CD4-positive, CD25-positive, alpha-beta regulatory T cell (primary cell): ENCODE measurements around the gene PERM1. TPM values are rescaled to one million over a fixed set of nuclear protein-coding genes. Genes with fewer than 3 reads are reported as not detected.
"Not testable (repeated sequence)": the region's sequence is repeated elsewhere in the genome, so short reads cannot be mapped to it uniquely, and the experiment has no call there.

ENCODE experiments used
- ATAC-seq, 2 donors: fragments of 150-1000 bp; cut with Tn5 transposase; one replicate each; pipeline ENCODE4 v1.10.0; 2021; ENCODE audit warnings: low read depth in 2 of 2, moderate number of reproducible peaks in 2 of 2, moderate library complexity in 1 of 2
- DNase-seq, 3 donors: peaks; one replicate each; pipeline versions ENCODE4 v3.0.0 to v3.0.0-alpha.2; 2012 to 2022; ENCODE audit warnings: mixed read lengths in 1 of 3
- H3K27ac ChIP-seq: one replicate; pipeline ENCODE4 v1.7.0; 2013; ENCODE audit warnings: mild to moderate bottlenecking, low read length; ENCODE audit not compliant: insufficient read depth, poor library complexity, severe bottlenecking
- H3K27me3 ChIP-seq: one replicate; pipeline ENCODE4 v1.7.0; 2013; ENCODE audit warnings: low read length; ENCODE audit not compliant: control insufficient read depth, insufficient read depth
- H3K36me3 ChIP-seq: one replicate; pipeline ENCODE4 v1.7.0; 2013; ENCODE audit warnings: mild to moderate bottlenecking, low read length, moderate library complexity; ENCODE audit not compliant: control insufficient read depth, insufficient read depth
- H3K4me1 ChIP-seq: 2 replicates; pipeline ENCODE4 v1.7.0; 2013; ENCODE audit warnings: mild to moderate bottlenecking, low read length; ENCODE audit not compliant: insufficient read depth, control insufficient read depth, poor library complexity, severe bottlenecking
- H3K4me3 ChIP-seq: one replicate; pipeline ENCODE4 v1.7.0; 2013; ENCODE audit warnings: low read depth, mild to moderate bottlenecking, low read length, moderate library complexity
- H3K9me3 ChIP-seq, 2 experiments: 1 replicate in 1 of 2; 2 replicates in 1 of 2; pipeline ENCODE4 v1.7.0; 2013; ENCODE audit warnings: low read length in 2 of 2, mild to moderate bottlenecking in 1 of 2, moderate library complexity in 1 of 2; ENCODE audit not compliant: control insufficient read depth in 2 of 2
- H3K27ac Mint-ChIP-seq, 3 donors: one replicate each; pipeline ENCODE4 v1.8.0; 2020 to 2022; ENCODE audit warnings: mild to moderate bottlenecking in 3 of 3, mixed read lengths in 3 of 3, moderate library complexity in 2 of 3
- H3K27me3 Mint-ChIP-seq: one replicate; pipeline ENCODE4 v1.8.0; 2022; ENCODE audit warnings: mild to moderate bottlenecking, mixed read lengths
- H3K36me3 Mint-ChIP-seq: one replicate; pipeline ENCODE4 v1.8.0; 2020; ENCODE audit warnings: mixed read lengths
- H3K4me1 Mint-ChIP-seq, 4 donors: one replicate each; pipeline ENCODE4 v1.8.0; 2020 to 2022; ENCODE audit warnings: mixed read lengths in 4 of 4, mild to moderate bottlenecking in 1 of 4
- H3K4me3 Mint-ChIP-seq, 4 donors: one replicate each; pipeline ENCODE4 v1.8.0; 2020 to 2022; ENCODE audit warnings: mild to moderate bottlenecking in 4 of 4, mixed read lengths in 4 of 4, moderate library complexity in 3 of 4
- H3K9me3 Mint-ChIP-seq, 7 donors: one replicate each; pipeline ENCODE4 v1.8.0; 2020 to 2022; ENCODE audit warnings: mixed read lengths in 7 of 7, mild to moderate bottlenecking in 3 of 7, moderate library complexity in 2 of 7
- polyA plus RNA-seq, 4 donors: library from polyadenylated mRNA; unstranded; fragments of 300-500 nt; fragmentation: Illumina TruSeq; gene quantifications; one replicate each; pipeline ENCODE4 v1.2.3, GENCODE V29; 2021
- total RNA-seq: library from RNA; stranded (reverse); gene quantifications from one replicate; pipeline ENCODE4 v1.2.3, GENCODE V29; 2022

The PERM1 gene
- total and polyA plus RNA-seq, 5 donors from 2014 or later, result not detected

DNA sequence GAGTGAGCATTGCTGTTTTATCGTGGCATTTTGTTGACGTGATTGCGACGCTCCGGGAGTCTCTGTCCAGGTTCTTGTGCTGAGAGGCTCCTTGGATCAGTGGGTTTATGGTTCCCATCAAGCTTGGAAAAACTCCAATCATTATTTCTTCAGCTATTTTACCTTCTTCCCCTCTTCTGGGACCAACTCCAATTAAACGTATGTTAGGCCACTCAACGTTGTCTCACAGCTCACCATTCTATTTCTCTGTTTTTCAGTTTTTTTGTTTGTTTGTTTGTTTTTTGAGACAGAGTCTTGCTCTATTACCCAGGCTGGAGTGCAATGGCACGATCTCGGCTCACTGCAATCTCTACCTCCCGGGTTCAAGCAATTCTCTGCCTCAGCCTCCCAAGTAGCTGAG, 10.0 kb upstream of the PERM1 start:
- no peak overlapping the region for H3K4me3 Mint-ChIP-seq
- DNase-seq (no peak), ATAC-seq (no peak)
- H3K9me3 Mint-ChIP-seq, result peaks cover 0 to 4% (median 1%) of the 10 kb centered on the region in 7 donors
- H3K4me1 Mint-ChIP-seq, result peaks cover 0 to 17% (median 9%) of the 10 kb centered on the region in 4 donors
- H3K4me3 ChIP-seq, result no peak overlapping the region
- H3K9me3 ChIP-seq, result no peaks in the 10 kb centered on the region
- no peaks in the 10 kb centered on the region for H3K36me3 ChIP-seq
- H3K27me3 Mint-ChIP-seq, result peaks cover 63% of the 10 kb centered on the region
- H3K27me3 ChIP-seq, result peaks cover 4% of the 10 kb centered on the region
- H3K36me3 Mint-ChIP-seq, result no peaks in the 10 kb centered on the region
- no peak overlapping the region for H3K27ac Mint-ChIP-seq
- H3K27ac ChIP-seq, result no peak overlapping the region
- peaks cover 3% of the 10 kb centered on the region for H3K4me1 ChIP-seq

DNA sequence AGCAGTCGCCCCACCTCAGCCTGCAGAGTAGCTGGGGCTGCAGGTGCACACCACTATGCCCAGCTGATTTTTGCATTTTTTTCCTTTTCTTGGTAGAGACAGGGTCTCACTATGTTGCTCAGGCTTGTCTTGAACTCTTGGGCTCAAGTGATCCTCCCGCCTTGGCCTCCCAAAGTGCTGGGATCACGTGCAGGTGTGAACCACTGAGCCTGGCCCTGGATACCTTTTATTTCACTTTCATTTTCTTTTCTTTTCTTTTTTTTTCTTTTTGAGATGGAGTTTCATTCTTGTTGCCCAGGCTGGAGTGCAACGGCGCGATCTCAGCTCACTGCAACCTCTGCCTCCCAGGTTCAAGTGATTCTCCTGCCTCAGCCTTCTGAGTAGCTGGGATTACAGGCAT, 9.4 kb upstream of the PERM1 start:
- not testable (repeated sequence) for H3K27ac Mint-ChIP-seq, H3K4me3 ChIP-seq, H3K27ac ChIP-seq, H3K36me3 ChIP-seq, DNase-seq, H3K9me3 ChIP-seq, ATAC-seq, H3K36me3 Mint-ChIP-seq, H3K27me3 ChIP-seq, H3K9me3 Mint-ChIP-seq, H3K4me1 ChIP-seq
- Mint-ChIP-seq H3K4me3 (peak overlapping the region in 1 of 4 donors; percentile 58), H3K4me1 (peaks cover 0 to 17% (median 8%) of the 10 kb centered on the region in 4 donors), H3K27me3 (peaks cover 65% of the 10 kb centered on the region)

DNA sequence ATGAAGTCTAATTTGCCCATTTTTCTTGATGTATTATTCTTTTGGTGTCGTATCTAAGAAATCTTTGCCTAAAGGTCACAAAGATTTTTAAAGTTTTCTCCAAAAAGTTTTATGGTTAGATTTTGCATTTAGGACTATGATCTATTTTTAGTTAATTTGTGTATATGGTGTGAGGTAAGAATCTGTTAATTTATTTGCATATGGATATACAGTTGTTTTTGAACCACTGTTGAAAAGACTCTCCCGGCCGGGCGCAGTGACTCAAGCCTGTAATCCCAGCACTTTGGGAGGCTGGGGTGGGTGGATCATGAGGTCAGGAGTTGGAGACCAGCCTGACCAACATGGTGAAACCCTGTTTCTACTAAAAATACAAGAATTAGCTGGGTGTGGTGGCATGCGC, 6.2 kb upstream of the PERM1 start:
- not testable (repeated sequence) for H3K36me3 Mint-ChIP-seq, H3K27me3 ChIP-seq, DNase-seq, H3K27ac ChIP-seq, H3K4me3 ChIP-seq, H3K9me3 ChIP-seq, ATAC-seq, H3K9me3 Mint-ChIP-seq, H3K36me3 ChIP-seq, H3K4me3 Mint-ChIP-seq, H3K27ac Mint-ChIP-seq, H3K4me1 ChIP-seq
- H3K4me1 Mint-ChIP-seq, result peaks cover 0 to 12% (median 2%) of the 10 kb centered on the region in 4 donors
- peaks cover 67% of the 10 kb centered on the region for H3K27me3 Mint-ChIP-seq

DNA sequence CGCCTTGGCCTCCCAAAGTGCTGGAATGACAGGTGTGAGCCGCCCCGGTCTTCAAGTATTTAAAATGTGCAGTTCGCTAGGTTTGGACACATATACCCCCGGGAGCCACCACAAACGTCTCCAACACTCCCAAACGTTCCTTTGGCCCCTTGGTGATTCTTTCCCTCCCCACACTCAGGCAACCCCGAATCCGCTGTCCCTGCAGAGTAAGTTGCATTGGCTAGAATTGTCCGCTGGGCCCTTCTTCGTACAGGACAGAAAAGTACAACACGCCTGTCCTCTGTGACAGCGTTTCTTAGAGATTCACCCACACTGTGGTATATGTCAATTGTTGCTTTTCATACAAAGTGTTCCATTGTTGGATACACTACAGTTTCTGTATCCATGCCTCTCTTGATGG, 3.2 kb upstream of the PERM1 start:
- Histone ChIP-seq H3K27ac (no peak overlapping the region), H3K36me3 (no peaks in the 10 kb centered on the region), H3K9me3 (no peaks in the 10 kb centered on the region), H3K27me3 (peaks cover 7% of the 10 kb centered on the region), H3K4me1 (peaks cover 4% of the 10 kb centered on the region), H3K4me3 (no peak overlapping the region)
- ATAC-seq (no peak), DNase-seq (no peak)
- no peak overlapping the region for H3K27ac Mint-ChIP-seq
- no peaks in the 10 kb centered on the region for H3K36me3 Mint-ChIP-seq
- peaks cover 50% of the 10 kb centered on the region for H3K27me3 Mint-ChIP-seq
- no peak overlapping the region for H3K4me3 Mint-ChIP-seq
- no peaks in the 10 kb centered on the region for H3K4me1 Mint-ChIP-seq
- H3K9me3 Mint-ChIP-seq, result no peaks in the 10 kb centered on the region

DNA sequence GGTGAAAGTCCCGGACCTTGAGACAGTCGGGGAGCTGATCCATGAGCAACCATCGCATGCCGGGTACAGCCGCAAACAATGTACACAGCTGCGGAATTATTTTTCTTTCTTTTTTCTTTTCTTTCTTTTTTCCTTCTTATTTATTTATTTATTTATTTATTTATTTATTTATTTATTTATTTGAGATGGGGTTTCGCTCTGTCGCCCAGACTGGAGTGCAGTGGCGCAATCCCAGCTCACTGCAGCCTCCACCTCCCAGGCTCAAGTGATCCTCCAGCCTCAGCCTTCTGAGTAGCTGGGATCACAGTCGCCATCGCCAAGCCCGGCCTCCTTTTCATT, 2.6 kb upstream of the PERM1 start:
- peaks cover 4% of the 10 kb centered on the region for H3K27me3 ChIP-seq
- no peak for ATAC-seq
- peaks cover 47% of the 10 kb centered on the region for H3K27me3 Mint-ChIP-seq

DNA sequence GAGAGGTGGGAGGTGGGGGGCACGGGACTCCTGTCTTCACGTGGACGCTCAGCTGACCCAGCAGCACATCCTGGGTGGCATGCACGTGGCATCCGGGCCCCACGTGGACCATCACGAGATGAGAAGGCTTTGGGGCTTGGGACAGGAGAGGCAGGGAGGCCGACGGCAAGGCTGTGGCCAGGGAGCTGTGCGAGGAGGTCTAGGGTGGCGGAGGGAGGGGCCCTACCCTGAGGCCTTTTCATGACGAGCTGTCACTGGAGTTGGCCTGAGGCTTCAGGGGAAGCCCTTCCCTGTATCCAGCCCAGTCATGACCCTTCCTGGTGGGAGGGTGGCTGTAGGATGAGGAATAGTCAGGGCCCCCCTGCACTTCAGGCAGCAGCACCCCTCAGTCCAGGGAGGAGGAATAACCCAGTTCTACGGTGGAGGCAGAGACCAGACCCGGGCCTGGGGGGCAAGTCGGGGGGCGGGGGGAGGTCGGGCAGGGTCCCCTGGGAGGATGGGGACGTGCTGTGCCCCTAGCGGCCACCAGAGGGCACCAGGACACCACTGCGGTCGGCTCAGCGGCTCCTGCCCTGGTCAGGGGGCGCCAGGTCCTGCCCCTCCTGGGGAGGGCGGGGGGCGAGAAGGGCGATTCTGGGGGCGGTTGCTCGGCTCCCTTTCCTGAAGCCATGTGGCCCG, 2.0 kb upstream of the PERM1 start:
- Mint-ChIP-seq H3K4me3 (no peak overlapping the region), H3K9me3 (peaks cover 0 to 3% (median 0%) of the 10 kb centered on the region in 7 donors)

More for the DNA sequence above, 2.6 kb upstream of the PERM1 start:
- Histone ChIP-seq H3K27ac (no peak overlapping the region), H3K9me3 (no peaks in the 10 kb centered on the region), H3K4me3 (no peak overlapping the region), H3K36me3 (no peaks in the 10 kb centered on the region), H3K4me1 (peaks cover 4% of the 10 kb centered on the region)
- Mint-ChIP-seq H3K4me3 (no peak overlapping the region), H3K27ac (no peak overlapping the region), H3K36me3 (no peaks in the 10 kb centered on the region), H3K4me1 (no peaks in the 10 kb centered on the region), H3K9me3 (peaks cover 0 to 3% (median 0%) of the 10 kb centered on the region in 7 donors)
- DNase-seq, result no peak

DNA sequence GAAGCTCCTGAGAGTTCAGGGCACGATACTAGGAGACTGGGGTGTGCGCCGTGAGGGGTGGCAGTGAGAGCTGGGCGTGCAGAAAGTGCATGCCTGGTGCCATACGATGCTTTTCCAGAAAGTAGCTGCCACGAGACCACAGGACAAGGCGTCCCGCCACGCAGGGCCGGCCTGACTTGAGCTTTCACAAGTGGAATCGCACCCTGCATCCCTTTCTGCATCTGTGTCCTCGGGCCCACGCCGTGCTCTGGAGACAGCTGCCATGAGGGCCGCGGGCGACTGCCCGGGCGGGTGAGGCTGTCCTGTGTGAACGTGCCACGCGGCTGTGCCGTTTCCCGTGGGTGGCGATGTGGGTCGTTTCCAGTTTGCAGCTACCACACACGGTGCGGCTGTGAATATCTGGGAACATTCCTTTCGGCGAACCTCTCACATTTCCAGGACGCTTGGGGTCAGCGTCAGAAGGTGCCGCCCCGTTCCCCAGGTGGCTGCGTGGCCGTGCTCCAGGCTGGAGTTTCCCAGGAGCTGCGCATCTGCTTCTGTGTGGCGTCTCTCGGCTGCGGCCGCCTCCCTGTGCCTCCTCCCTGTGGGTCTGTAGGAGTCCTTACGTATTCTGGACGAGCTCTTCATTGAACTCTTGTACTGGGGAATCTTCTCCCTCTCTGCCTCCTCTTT, 1.0 kb upstream of the PERM1 start:
- no peak overlapping the region for H3K27ac Mint-ChIP-seq

More for the DNA sequence above, 2.0 kb upstream of the PERM1 start:
- no peaks in the 10 kb centered on the region for H3K36me3 ChIP-seq
- no peak overlapping the region for H3K4me3 ChIP-seq
- no peaks in the 10 kb centered on the region for H3K4me1 Mint-ChIP-seq
- peak; percentile 61 to 64 for ATAC-seq
- peaks cover 4% of the 10 kb centered on the region for H3K4me1 ChIP-seq
- no peaks in the 10 kb centered on the region for H3K36me3 Mint-ChIP-seq
- peak; percentile 35 to 54 (median 45) for DNase-seq
- H3K9me3 ChIP-seq, result no peaks in the 10 kb centered on the region
- H3K27me3 Mint-ChIP-seq, result peaks cover 42% of the 10 kb centered on the region
- H3K27ac Mint-ChIP-seq, result no peak overlapping the region
- no peak overlapping the region for H3K27ac ChIP-seq
- peaks cover 3% of the 10 kb centered on the region for H3K27me3 ChIP-seq

More for the DNA sequence above, 1.0 kb upstream of the PERM1 start:
- Histone ChIP-seq H3K27me3 (peaks cover 3% of the 10 kb centered on the region), H3K9me3 (no peaks in the 10 kb centered on the region), H3K4me1 (peaks cover 4% of the 10 kb centered on the region), H3K27ac (no peak overlapping the region), H3K36me3 (no peaks in the 10 kb centered on the region), H3K4me3 (no peak overlapping the region)
- DNase-seq (no peak), ATAC-seq (no peak)
- peaks cover 32% of the 10 kb centered on the region for H3K27me3 Mint-ChIP-seq
- no peak overlapping the region for H3K4me3 Mint-ChIP-seq
- H3K9me3 Mint-ChIP-seq, result peaks cover 0 to 7% (median 0%) of the 10 kb centered on the region in 7 donors
- H3K36me3 Mint-ChIP-seq, result no peaks in the 10 kb centered on the region
- peaks cover 0 to 4% (median 0%) of the 10 kb centered on the region in 4 donors for H3K4me1 Mint-ChIP-seq
